GM13977 (cell line): Measurements from ENCODE around the gene PLEKHA8.

Experiments
- DNase-seq: peaks from one replicate; pipeline ENCODE4 v3.0.0; 2012; ENCODE audit warnings: low spot score
- in situ Hi-C: fragments of 300-500 bp; cut with MboI; formaldehyde crosslinking; loops from one replicate; pipeline ENCODE4 v1.12.0; 2022; ENCODE audit warnings: low sequenced_read_pairs, low pct_unique_long_range_greater_than_20kb, mixed read lengths, inconsistent platforms; ENCODE audit not compliant: unreplicated experiment
- TF ChIP-seq, protein P1 (sequence below): IDR thresholded peaks from 2 replicates; pipeline ENCODE4 v1.5.1; 2012; ENCODE audit warnings: mild to moderate bottlenecking, control low read depth; ENCODE audit not compliant: insufficient read depth; ENCODE audit errors: extremely low read depth, missing control alignments

Gene PLEKHA8

GRCh38 chr7:30040938-30041337, 12.7 kb downstream of the PLEKHA8 start:
- in situ Hi-C loops, result no loop called here
- DNase-seq, result no peak
- TF ChIP-seq, protein P1, sequence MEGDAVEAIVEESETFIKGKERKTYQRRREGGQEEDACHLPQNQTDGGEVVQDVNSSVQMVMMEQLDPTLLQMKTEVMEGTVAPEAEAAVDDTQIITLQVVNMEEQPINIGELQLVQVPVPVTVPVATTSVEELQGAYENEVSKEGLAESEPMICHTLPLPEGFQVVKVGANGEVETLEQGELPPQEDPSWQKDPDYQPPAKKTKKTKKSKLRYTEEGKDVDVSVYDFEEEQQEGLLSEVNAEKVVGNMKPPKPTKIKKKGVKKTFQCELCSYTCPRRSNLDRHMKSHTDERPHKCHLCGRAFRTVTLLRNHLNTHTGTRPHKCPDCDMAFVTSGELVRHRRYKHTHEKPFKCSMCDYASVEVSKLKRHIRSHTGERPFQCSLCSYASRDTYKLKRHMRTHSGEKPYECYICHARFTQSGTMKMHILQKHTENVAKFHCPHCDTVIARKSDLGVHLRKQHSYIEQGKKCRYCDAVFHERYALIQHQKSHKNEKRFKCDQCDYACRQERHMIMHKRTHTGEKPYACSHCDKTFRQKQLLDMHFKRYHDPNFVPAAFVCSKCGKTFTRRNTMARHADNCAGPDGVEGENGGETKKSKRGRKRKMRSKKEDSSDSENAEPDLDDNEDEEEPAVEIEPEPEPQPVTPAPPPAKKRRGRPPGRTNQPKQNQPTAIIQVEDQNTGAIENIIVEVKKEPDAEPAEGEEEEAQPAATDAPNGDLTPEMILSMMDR, result no peak

- in situ Hi-C loops, result no loop called here
- TF ChIP-seq, protein P1, result no peak
- DNase-seq, result no peak
Observed at GRCh38 chr7:30041526-30042269, 13.5 kb downstream of the PLEKHA8 start.

DNA sequence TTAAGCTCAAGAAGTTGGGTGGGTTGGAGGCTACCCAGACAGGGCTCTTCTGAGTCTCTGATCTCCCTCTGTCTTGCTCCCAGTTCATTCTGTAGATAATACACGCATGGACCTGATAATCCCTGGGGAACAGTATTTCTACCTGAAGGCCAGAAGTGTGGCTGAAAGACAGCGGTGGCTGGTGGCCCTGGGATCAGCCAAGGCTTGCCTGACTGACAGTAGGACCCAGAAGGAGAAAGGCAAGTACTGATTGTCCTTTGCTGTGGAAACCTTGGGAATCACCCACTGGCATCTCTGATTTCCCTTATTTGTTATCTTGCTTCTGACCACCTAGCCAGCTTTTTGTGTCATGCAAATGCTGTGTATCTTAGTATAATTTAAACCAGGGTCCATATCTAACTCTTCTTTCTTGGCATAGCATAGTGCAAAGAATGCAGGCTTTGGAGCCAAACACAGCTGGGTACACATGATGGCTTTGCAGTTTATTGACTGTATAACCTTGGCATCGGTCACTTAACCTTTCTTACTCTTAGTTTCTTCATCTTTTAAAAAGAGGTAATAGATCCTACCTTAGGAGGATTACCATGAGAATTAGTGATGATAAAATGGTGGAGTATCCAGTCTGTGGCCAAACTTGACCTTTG, 18.0 kb downstream of the PLEKHA8 start:
- no peak for DNase-seq
- in situ Hi-C loops, result no loop called here
- TF ChIP-seq, protein P1, result no peak

- TF ChIP-seq, protein P1, result no peak
- no peak for DNase-seq
Observed at GRCh38 chr7:30047124-30047523, 18.9 kb downstream of the PLEKHA8 start.

DNA sequence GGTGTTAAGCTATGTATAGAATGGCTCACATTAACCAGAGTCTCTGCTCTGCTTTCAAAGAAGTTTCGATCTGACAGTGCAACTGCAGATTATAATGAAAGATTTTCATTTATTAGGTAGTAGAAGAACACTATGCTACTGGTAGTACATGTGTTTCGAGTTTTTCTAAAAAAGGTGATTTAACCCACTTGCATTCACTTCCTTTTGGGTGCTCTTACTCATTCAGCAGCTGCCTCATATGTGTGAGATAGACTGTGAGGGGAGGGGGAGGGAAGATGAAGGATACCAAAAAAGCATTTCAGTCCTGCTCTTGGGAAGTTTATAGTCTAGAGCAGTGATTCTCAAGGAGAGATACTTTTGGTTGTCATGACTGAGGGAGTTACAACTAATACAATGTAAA, 20.4 kb downstream of the PLEKHA8 start:
- TF ChIP-seq, protein P1, result no peak
- in situ Hi-C loops, result no loop called here
- DNase-seq, result no peak

More at GRCh38 chr7:30047124-30047523, 18.9 kb downstream of the PLEKHA8 start:
- in situ Hi-C loops, result no loop called here

DNA sequence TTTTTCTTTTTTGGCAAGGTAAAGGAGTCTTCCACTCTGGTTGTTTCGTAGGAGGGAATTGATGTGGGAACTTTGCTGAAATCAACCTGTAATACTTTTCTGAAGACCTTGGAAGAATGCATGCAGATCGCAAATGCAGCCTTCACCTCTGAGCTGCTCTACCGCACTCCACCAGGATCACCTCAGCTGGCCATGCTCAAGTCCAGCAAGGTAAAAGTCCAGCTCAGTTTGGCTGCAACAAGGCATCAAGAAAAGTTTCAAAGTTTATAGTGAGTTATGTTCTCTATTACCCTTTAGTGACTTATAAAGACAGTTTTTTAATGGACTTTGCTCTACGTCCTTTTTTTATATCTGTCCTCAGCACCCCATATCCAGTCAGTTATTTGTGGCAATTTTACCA, 21.0 kb downstream of the PLEKHA8 start:
- TF ChIP-seq, protein P1, result no peak
- in situ Hi-C loops, result no loop called here
- no peak for DNase-seq
